SK-N-SH treated with all-trans-retinoic acid at 6 μM for 48 hours (cell line): ENCODE measurements around the gene SEMA4B.

Experiments used
- CREB5 ChIP-seq: fragments of 250-450 bp; sonication (Bioruptor Pico); IDR thresholded peaks from 2 replicates; pipeline ENCODE4 v1.5.1; 2020; ENCODE audit warnings: low read depth, mild to moderate bottlenecking, moderate library complexity
- CSDC2 ChIP-seq: fragments of 250-450 bp; sonication (Bioruptor Pico); IDR thresholded peaks from 2 replicates; pipeline ENCODE4 v1.5.0; 2020; ENCODE audit warnings: mild to moderate bottlenecking, moderate library complexity
- TCF4 ChIP-seq: fragments of 250-450 bp; sonication (Bioruptor Pico); IDR thresholded peaks from 2 replicates; pipeline ENCODE4 v1.8.0; 2021; ENCODE audit warnings: mild to moderate bottlenecking, moderate library complexity, borderline replicate concordance
- TOX ChIP-seq: fragments of 250-450 bp; sonication (Bioruptor Pico); IDR thresholded peaks from 2 replicates; pipeline ENCODE4 v1.8.0; 2021; ENCODE audit warnings: mild to moderate bottlenecking, moderate library complexity, borderline replicate concordance
- TSHZ2 ChIP-seq: fragments of 250-450 bp; sonication (Bioruptor Pico); IDR thresholded peaks from 2 replicates; pipeline ENCODE4 v1.5.0; 2020; ENCODE audit warnings: mild to moderate bottlenecking, moderate library complexity
- ZC3H10 ChIP-seq: fragments of 250-450 bp; sonication (Bioruptor Pico); IDR thresholded peaks from 2 replicates; pipeline ENCODE4 v1.5.1; 2021; ENCODE audit warnings: mild to moderate bottlenecking, moderate library complexity

- TF ChIP-seq TCF4 (CRISPR knock-in tag) (no peak), ZC3H10 (no peak), CSDC2 (no peak), CREB5 (CRISPR knock-in tag) (no peak), TOX (CRISPR knock-in tag) (no peak), TSHZ2 (CRISPR knock-in tag) (no peak)
These were observed 7.2 kb downstream of the SEMA4B start for GRCh38 chr15:90208356-90208755.
